GM18499 (cell line): ENCODE data around the gene BSCL2.
A peak's percentile ranks its signal among the peaks of the same experiment; 100 is the strongest.
"Not testable (repeated sequence)": the region's sequence is repeated elsewhere in the genome, so short reads cannot be mapped to it uniquely, and the experiment has no call there.

Source experiments
- ATAC-seq: cut with Tn5 transposase; IDR thresholded peaks from one replicate; pipeline ENCODE4 v1.9.1; 2021; ENCODE audit warnings: moderate number of reproducible peaks; ENCODE audit not compliant: insufficient read depth, unreplicated experiment

Gene BSCL2

GRCh38 chr11:62665075-62665598, 42.1 kb downstream of the BSCL2 start, which contains the start of the genes C11orf98 and CSKMT:
Gene C11orf98, minus strand, starts transcription at chr11:62665210. Its CDS starts 41 bp downstream, at chr11:62665169.
Gene CSKMT, plus strand, starts transcription at chr11:62665312. Its CDS starts 568 bp downstream, at chr11:62665880.
- no peak for ATAC-seq

GRCh38 chr11:62664405-62665074, 42.7 kb downstream of the BSCL2 start:
- ATAC-seq, result no peak

GRCh38 chr11:62656796-62657429, 50.3 kb downstream of the BSCL2 start:
- ATAC-seq, result no peak

GRCh38 chr11:62654297-62654696, 52.9 kb downstream of the BSCL2 start:
- no peak for ATAC-seq

GRCh38 chr11:62652161-62653006, 54.8 kb downstream of the BSCL2 start:
- ATAC-seq, result no peak

GRCh38 chr11:62650283-62650682, 56.9 kb downstream of the BSCL2 start:
- not testable (repeated sequence) for ATAC-seq

GRCh38 chr11:62649486-62649885, 57.7 kb downstream of the BSCL2 start:
- ATAC-seq, result no peak

GRCh38 chr11:62648967-62649364, 58.3 kb downstream of the BSCL2 start:
- ATAC-seq, result no peak

- no peak for ATAC-seq
These were observed 58.8 kb downstream of the BSCL2 start for GRCh38 chr11:62648185-62648966.

GRCh38 chr11:62647609-62648005, 59.6 kb downstream of the BSCL2 start:
- ATAC-seq, result no peak

GRCh38 chr11:62646825-62647608, 60.2 kb downstream of the BSCL2 start:
- no peak for ATAC-seq

GRCh38 chr11:62645946-62646824, 61.0 kb downstream of the BSCL2 start, which contains the start of gene GANAB:
Gene GANAB, minus strand, starts transcription at chr11:62646613. Its CDS starts 14 bp downstream, at chr11:62646599.
- peak; percentile 75 for ATAC-seq

- ATAC-seq, result no peak
These were observed 61.6 kb downstream of the BSCL2 start for GRCh38 chr11:62645671-62645945.

GRCh38 chr11:62644220-62644619, 63.0 kb downstream of the BSCL2 start:
- no peak for ATAC-seq
